ENCODE data around the gene FBN1.

FBN1 gene

DNA sequence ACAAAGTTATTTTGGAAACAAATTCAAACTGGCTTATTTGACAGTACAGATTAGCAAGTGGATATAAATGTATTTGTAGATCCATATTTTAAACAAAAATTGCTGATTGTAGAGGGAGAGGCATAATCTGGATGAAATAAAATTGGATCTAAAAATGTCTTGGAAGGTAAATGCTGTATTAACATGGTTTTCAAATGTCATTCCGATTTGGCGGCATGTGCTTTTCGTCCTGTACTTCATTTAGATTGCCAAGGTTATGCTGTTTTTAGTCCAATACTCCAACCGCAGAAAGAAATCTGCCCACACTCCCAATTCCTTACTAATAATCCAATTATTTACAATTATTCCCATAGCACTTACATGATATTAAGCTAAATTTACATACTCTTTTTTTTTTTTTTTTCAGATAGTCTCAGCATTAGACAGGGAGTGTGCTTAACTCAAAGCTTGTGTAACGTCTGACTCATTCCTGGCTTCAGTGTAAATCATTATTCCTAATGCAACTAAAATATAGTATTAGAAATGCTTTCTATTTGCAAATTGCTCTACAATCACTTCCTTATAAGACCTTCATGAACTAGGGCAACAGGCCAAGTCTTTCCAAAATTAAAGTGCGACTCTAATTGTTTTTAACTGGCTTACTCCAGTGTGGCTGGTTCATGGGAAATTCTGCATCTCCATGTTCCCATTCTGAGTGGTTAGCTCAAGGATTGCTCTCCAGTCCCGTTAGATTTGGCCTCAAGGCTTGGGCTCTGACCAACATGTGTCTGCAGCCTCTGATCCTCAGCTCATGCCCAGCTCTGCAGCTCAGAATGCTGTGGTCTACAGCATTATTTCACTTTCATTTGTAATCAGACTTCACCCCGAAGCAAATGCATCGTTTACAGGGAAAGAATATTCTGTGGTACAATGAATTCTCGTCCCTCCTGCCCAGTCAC is 103.9 kb downstream of the FBN1 start:
- WGBS: 63% methylated on average over 9 of the region's 10 CpGs

DNA sequence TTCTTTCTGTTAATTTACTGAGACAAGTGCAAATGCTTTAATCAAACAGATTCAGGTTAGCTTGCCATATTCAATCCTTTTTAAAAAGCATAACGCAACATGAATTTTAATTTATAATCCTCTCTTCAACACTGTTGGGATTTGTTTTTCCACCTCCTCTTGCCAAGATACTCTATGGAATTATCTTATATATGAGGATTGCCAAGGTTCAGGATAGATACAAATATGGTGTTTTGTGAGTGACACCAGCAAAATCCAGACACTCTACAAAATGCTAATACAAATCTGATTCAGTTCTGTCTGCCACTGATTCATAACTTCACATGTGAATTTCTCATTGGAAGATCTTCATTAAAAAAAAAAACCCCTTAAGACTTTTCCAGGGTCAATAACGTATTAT is 104.8 kb downstream of the FBN1 start:
- Histone ChIP-seq H3K4me2 (ENCODE audit: low read length, poor library complexity, severe bottlenecking) (no peak overlapping the region), H2AK5ac (ENCODE audit: low read length, severe bottlenecking) (no peak overlapping the region), H3K9me3 (ENCODE audit: control insufficient read depth, low read length) (no peaks in the 10 kb centered on the region), H3K14ac (ENCODE audit: low read length in 2 of 2) (no peak overlapping the region), H2BK15ac (ENCODE audit: low read depth, poor library complexity, severe bottlenecking) (no peak overlapping the region), H3K4ac (ENCODE audit: low read depth in 1 of 2, low read length in 2 of 2) (no peak overlapping the region), H3K27me3 (ENCODE audit: control insufficient read depth in 1 of 2, insufficient read depth in 1 of 2, low read length in 2 of 2) (no peaks in the 10 kb centered on the region), H3K4me3 (ENCODE audit: insufficient read depth in 1 of 2, low read depth in 1 of 2, low read length in 2 of 2) (no peak overlapping the region), H2BK120ac (ENCODE audit: low read depth, low read length) (no peak overlapping the region), H2BK5ac (ENCODE audit: low read depth, low read length, poor library complexity, severe bottlenecking) (no peak overlapping the region), H3K79me1 (replicated peaks; ENCODE audit: low read length, poor library complexity, severe bottlenecking) (peaks cover 14% of the 10 kb centered on the region), H2AFZ (ENCODE audit: low read depth, low read length) (no peak overlapping the region), H3K18ac (ENCODE audit: low read depth in 1 of 2, low read length in 2 of 2) (no peak overlapping the region), H3K36me3 (ENCODE audit: control insufficient read depth in 1 of 2, insufficient read depth in 2 of 2, low read depth in 1 of 2, low read length in 2 of 2) (peaks cover 6 to 49% of the 10 kb centered on the region in 2 experiments), H3K23ac (ENCODE audit: low read length in 2 of 2) (no peak overlapping the region), H3K27ac (ENCODE audit: low read length, poor library complexity, severe bottlenecking) (no peak overlapping the region), H4K91ac (ENCODE audit: low read length) (no peak overlapping the region), H3K9ac (ENCODE audit: low read length) (peak overlapping the region; percentile 87), H3K4me1 (ENCODE audit: control insufficient read depth, insufficient read depth, low read depth, low read length) (peaks cover 1% of the 10 kb centered on the region), H4K8ac (ENCODE audit: low read length) (no peak overlapping the region), H2BK12ac (ENCODE audit: low read length in 2 of 2) (no peak overlapping the region)
- DNase-seq: no peak
- no CpG with 5 or more reads among the region's 2 CpGs for WGBS

More for the DNA sequence above, 103.9 kb downstream of the FBN1 start:
- Histone ChIP-seq H4K8ac (ENCODE audit: low read length) (peak overlapping the region; percentile 40), H3K4me2 (ENCODE audit: low read length, poor library complexity, severe bottlenecking) (no peak overlapping the region), H4K91ac (ENCODE audit: low read length) (no peak overlapping the region), H3K23ac (ENCODE audit: low read length in 2 of 2) (no peak overlapping the region), H2BK5ac (ENCODE audit: low read depth, low read length, poor library complexity, severe bottlenecking) (no peak overlapping the region), H3K27ac (ENCODE audit: low read length, poor library complexity, severe bottlenecking) (peak overlapping the region; percentile 70), H3K18ac (ENCODE audit: low read depth in 1 of 2, low read length in 2 of 2) (peak overlapping the region; percentile 66 to 69), H3K9ac (ENCODE audit: low read length) (peak overlapping the region; percentile 87), H2BK12ac (ENCODE audit: low read length in 2 of 2) (no peak overlapping the region), H3K4ac (ENCODE audit: low read depth in 1 of 2, low read length in 2 of 2) (peak overlapping the region in 1 of 2 experiments; percentile 76), H3K9me3 (ENCODE audit: control insufficient read depth, low read length) (no peaks in the 10 kb centered on the region), H3K4me1 (ENCODE audit: control insufficient read depth, insufficient read depth, low read depth, low read length) (peaks cover 2% of the 10 kb centered on the region), H2AFZ (ENCODE audit: low read depth, low read length) (no peak overlapping the region), H3K27me3 (ENCODE audit: control insufficient read depth in 1 of 2, insufficient read depth in 1 of 2, low read length in 2 of 2) (no peaks in the 10 kb centered on the region), H3K79me1 (replicated peaks; ENCODE audit: low read length, poor library complexity, severe bottlenecking) (peaks cover 18% of the 10 kb centered on the region), H3K14ac (ENCODE audit: low read length in 2 of 2) (no peak overlapping the region), H3K4me3 (ENCODE audit: insufficient read depth in 1 of 2, low read depth in 1 of 2, low read length in 2 of 2) (peak overlapping the region in 1 of 2 experiments; percentile 72), H3K36me3 (ENCODE audit: control insufficient read depth in 1 of 2, insufficient read depth in 2 of 2, low read depth in 1 of 2, low read length in 2 of 2) (peaks cover 11 to 48% of the 10 kb centered on the region in 2 experiments), H2AK5ac (ENCODE audit: low read length, severe bottlenecking) (no peak overlapping the region), H2BK15ac (ENCODE audit: low read depth, poor library complexity, severe bottlenecking) (no peak overlapping the region), H2BK120ac (ENCODE audit: low read depth, low read length) (no peak overlapping the region)
- peak; percentile 96 for DNase-seq

DNA sequence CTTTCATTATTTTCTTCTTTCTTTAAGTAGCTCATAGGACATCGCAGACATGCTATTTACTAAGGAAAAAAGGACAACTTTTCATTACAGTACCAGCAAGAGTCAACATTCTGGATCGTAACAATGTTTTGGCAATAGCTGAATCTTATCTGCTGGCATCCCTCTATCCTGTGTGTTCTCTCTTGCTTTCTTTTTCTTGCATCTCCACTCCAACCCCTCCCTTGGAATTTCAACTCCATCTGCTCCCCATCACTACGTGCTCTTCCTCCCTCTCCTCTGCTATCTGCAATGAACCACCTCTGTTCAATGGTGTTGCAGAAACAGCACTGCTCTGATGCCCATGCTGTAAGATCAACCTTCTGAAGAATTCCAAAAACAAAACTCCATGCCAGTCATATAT is 106.6 kb downstream of the FBN1 start:
- no peak overlapping the region for H4K91ac ChIP-seq (ENCODE audit: low read length)
- H2AK5ac ChIP-seq (ENCODE audit: low read length, severe bottlenecking): no peak overlapping the region
- no peak overlapping the region for H3K4me2 ChIP-seq (ENCODE audit: low read length, poor library complexity, severe bottlenecking)
- no peak overlapping the region for H4K8ac ChIP-seq (ENCODE audit: low read length)
- no peak overlapping the region for H3K4ac ChIP-seq (ENCODE audit: low read depth in 1 of 2, low read length in 2 of 2)
- H3K4me3 ChIP-seq (ENCODE audit: insufficient read depth in 1 of 2, low read depth in 1 of 2, low read length in 2 of 2): no peak overlapping the region
- H2BK15ac ChIP-seq (ENCODE audit: low read depth, poor library complexity, severe bottlenecking): no peak overlapping the region
- H3K18ac ChIP-seq (ENCODE audit: low read depth in 1 of 2, low read length in 2 of 2): no peak overlapping the region
- H3K79me1 ChIP-seq (replicated peaks; ENCODE audit: low read length, poor library complexity, severe bottlenecking): peaks cover 17% of the 10 kb centered on the region
- H2BK12ac ChIP-seq (ENCODE audit: low read length in 2 of 2): peak overlapping the region in 1 of 2 experiments; percentile 41
- no peak overlapping the region for H2AFZ ChIP-seq (ENCODE audit: low read depth, low read length)
- no peak overlapping the region for H3K27ac ChIP-seq (ENCODE audit: low read length, poor library complexity, severe bottlenecking)
- peaks cover 10 to 58% of the 10 kb centered on the region in 2 experiments for H3K36me3 ChIP-seq (ENCODE audit: control insufficient read depth in 1 of 2, insufficient read depth in 2 of 2, low read depth in 1 of 2, low read length in 2 of 2)
- no peaks in the 10 kb centered on the region for H3K9me3 ChIP-seq (ENCODE audit: control insufficient read depth, low read length)
- DNase-seq: no peak
- H3K23ac ChIP-seq (ENCODE audit: low read length in 2 of 2): no peak overlapping the region
- H3K14ac ChIP-seq (ENCODE audit: low read length in 2 of 2): no peak overlapping the region
- H2BK5ac ChIP-seq (ENCODE audit: low read depth, low read length, poor library complexity, severe bottlenecking): no peak overlapping the region
- no peaks in the 10 kb centered on the region for H3K27me3 ChIP-seq (ENCODE audit: control insufficient read depth in 1 of 2, insufficient read depth in 1 of 2, low read length in 2 of 2)
- no peak overlapping the region for H2BK120ac ChIP-seq (ENCODE audit: low read depth, low read length)
- H3K9ac ChIP-seq (ENCODE audit: low read length): no peak overlapping the region
- H3K4me1 ChIP-seq (ENCODE audit: control insufficient read depth, insufficient read depth, low read depth, low read length): peaks cover 1% of the 10 kb centered on the region
- 95% methylated on average over 3 of the region's 3 CpGs for WGBS

DNA sequence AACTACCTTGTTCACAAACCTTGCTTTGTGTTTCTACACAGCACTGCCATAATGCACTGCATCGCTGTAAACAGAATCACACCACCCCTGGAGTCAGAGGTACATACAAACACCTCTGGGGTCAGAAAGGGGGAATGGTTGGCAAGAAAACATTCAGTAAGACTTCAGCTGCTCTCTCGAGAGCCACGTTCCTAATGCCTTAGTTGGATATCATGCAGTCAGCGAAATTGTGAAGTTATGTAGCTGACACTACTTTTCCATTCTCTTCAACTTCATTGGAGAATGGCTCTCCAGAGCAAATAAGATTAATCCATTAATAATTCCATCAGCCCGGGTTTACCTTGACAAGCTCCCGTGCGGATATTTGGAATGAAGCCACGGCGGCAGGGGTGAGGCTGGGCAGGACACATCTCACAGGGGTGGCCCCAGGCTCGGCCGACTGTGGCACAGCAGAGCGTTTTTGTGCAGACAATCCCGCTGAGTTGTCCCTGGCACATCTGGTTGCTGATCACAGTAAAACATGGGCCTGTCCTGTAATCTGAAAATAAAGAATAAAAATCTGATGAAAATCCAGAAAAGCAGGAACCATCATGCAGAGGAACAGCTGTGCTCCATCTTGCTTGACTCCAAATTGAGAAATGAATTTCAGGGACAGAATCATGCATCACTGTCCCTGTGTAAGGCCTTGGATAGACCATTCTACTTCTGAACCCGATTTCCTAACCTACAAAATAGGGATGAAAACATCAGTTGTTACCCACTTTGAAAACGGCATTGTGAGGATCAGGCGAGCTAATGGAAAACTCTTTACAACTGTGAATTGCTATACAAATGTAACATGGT is 108.0 kb downstream of the FBN1 start:
- Histone ChIP-seq H2AK5ac (ENCODE audit: low read length, severe bottlenecking) (no peak overlapping the region), H3K9ac (ENCODE audit: low read length) (peak overlapping the region; percentile 74), H3K79me1 (replicated peaks; ENCODE audit: low read length, poor library complexity, severe bottlenecking) (peaks cover 15% of the 10 kb centered on the region), H3K18ac (ENCODE audit: low read depth in 1 of 2, low read length in 2 of 2) (peak overlapping the region in 1 of 2 experiments; percentile 60), H2BK120ac (ENCODE audit: low read depth, low read length) (no peak overlapping the region), H3K27me3 (ENCODE audit: control insufficient read depth in 1 of 2, insufficient read depth in 1 of 2, low read length in 2 of 2) (no peaks in the 10 kb centered on the region), H3K27ac (ENCODE audit: low read length, poor library complexity, severe bottlenecking) (no peak overlapping the region), H3K36me3 (ENCODE audit: control insufficient read depth in 1 of 2, insufficient read depth in 2 of 2, low read depth in 1 of 2, low read length in 2 of 2) (peaks cover 10 to 65% of the 10 kb centered on the region in 2 experiments), H3K14ac (ENCODE audit: low read length in 2 of 2) (no peak overlapping the region), H4K91ac (ENCODE audit: low read length) (no peak overlapping the region), H2BK15ac (ENCODE audit: low read depth, poor library complexity, severe bottlenecking) (no peak overlapping the region), H3K4me2 (ENCODE audit: low read length, poor library complexity, severe bottlenecking) (no peak overlapping the region), H4K8ac (ENCODE audit: low read length) (no peak overlapping the region), H3K4ac (ENCODE audit: low read depth in 1 of 2, low read length in 2 of 2) (peak overlapping the region in 1 of 2 experiments; percentile 60), H3K9me3 (ENCODE audit: control insufficient read depth, low read length) (no peaks in the 10 kb centered on the region), H3K4me1 (ENCODE audit: control insufficient read depth, insufficient read depth, low read depth, low read length) (peaks cover 1% of the 10 kb centered on the region), H3K23ac (ENCODE audit: low read length in 2 of 2) (no peak overlapping the region), H3K4me3 (ENCODE audit: insufficient read depth in 1 of 2, low read depth in 1 of 2, low read length in 2 of 2) (no peak overlapping the region), H2AFZ (ENCODE audit: low read depth, low read length) (no peak overlapping the region), H2BK5ac (ENCODE audit: low read depth, low read length, poor library complexity, severe bottlenecking) (no peak overlapping the region), H2BK12ac (ENCODE audit: low read length in 2 of 2) (peak overlapping the region; percentile 40 to 76)
- peak; percentile 30 for DNase-seq
- WGBS: 88% methylated on average over 14 of the region's 16 CpGs

Measured in mesenchymal stem cell (in vitro differentiated cells and primary cell).